Fibroblast of upper back skin (primary cell): ENCODE measurements around the gene MAP4.

Experiments used
- DNase-seq: peaks from one replicate; pipeline ENCODE4 v3.0.0-alpha.2; 2013

The MAP4 gene

GRCh38 chr3:47961815-47962606 lies 54.2 kb downstream of the MAP4 start:
- DNase-seq: peak; percentile 10

DNA sequence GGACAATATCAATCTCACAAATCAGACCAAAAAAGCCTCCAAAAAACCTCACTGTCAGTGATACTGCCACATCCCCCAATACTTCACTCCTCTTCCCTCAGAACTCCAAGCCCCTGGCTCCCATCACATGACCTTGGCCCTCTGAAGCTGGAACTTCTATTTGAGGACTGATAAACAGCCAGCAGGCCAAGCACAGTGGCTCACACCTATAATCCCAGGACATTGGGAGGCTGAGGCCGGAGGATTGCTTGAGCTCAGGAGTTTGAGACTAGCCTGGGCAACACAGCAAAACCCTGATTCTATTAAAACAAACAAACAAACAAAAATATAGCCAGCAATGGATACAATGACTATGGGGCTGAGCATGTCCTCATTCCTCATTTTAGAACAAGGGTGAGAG lies 55.2 kb downstream of the MAP4 start:
- DNase-seq: no peak

GRCh38 chr3:47956521-47956920 lies 59.7 kb downstream of the MAP4 start:
- no peak for DNase-seq

- DNase-seq: no peak
These were observed 61.6 kb downstream of the MAP4 start for GRCh38 chr3:47954567-47954966.

- DNase-seq: no peak
These were observed 65.6 kb downstream of the MAP4 start for GRCh38 chr3:47950453-47951169.

DNA sequence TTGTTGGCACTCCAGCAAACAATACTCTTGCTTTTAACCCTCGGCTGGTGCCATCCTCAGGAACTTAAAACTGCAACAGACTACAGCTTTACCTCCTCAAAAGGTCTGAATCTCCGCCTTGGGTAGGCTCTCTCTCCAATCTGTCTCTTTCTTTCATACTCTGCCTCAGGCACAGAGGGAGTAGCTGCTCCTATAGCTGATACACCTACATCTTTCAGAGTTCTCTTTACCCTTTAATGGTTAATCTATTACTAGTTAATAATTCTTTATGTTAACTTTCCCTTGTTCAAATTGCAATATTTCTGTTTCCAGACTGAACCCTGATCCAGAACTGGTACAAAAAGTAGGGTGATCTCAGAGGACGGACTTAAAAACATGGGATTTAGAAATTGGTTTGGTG lies 66.2 kb downstream of the MAP4 start:
- no peak for DNase-seq

DNA sequence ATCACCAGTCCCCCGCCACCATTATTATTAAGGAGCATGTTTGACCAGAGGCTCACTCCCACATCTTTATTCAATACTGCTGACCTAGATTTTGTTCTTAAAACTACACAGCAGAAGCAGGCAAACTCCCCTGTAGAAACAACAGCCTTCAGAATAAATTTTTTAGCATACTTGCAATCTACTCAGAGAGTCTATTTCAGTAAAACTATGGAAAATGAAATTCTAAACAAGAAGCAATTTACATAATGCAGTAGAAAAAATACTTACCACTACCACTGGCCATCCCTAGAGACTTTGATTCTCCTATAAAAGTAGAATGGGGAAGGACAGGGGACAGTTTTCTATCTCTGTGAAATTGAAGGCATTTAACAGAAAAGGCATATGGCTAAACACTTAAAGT lies 76.0 kb downstream of the MAP4 start:
- no peak for DNase-seq

DNA sequence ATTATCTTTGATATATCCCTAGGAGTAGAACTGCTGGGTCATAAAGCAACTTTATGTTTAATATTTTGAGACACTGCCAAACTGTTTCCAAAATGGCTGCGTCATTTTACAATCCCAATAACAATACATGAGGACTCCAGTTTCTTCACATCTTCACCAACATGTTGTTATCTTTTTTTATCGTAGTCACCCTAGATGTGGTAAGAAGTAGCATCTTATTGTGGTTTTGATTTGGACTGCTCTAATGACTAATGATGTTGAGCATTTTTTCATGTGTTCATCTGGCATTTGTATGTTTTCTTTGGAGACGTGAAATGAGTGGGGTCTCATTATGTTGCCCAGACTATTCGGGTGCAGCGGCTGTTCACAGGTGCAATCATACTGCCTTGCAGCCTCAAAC lies 83.8 kb downstream of the MAP4 start:
- DNase-seq: peak; percentile 16

GRCh38 chr3:47930979-47931378 lies 85.2 kb downstream of the MAP4 start:
- DNase-seq: no peak

- DNase-seq: no peak
These were observed 99.5 kb downstream of the MAP4 start for GRCh38 chr3:47916696-47917095.

DNA sequence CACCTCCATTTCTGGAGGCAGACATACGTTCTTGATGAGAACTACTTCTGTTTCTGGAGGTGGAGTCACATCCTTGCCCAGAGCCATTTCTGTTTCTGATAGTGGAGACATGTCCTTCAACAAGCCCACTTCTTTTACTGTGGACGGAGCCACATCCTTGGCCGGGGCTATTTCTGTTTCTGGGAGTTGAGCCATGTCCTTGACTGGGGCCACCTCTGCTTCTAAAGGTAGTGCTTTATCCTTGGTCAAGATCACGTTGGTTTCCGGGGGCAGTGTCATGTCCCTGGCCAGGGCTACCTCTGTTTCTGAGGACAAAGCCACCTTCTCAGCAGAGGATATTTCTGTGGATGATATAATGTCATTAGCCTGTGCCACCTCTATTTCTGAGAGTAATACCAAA lies 100.0 kb downstream of the MAP4 start:
- no peak for DNase-seq

GRCh38 chr3:47912006-47912504 lies 104.2 kb downstream of the MAP4 start:
- peak; percentile 24 for DNase-seq

DNA sequence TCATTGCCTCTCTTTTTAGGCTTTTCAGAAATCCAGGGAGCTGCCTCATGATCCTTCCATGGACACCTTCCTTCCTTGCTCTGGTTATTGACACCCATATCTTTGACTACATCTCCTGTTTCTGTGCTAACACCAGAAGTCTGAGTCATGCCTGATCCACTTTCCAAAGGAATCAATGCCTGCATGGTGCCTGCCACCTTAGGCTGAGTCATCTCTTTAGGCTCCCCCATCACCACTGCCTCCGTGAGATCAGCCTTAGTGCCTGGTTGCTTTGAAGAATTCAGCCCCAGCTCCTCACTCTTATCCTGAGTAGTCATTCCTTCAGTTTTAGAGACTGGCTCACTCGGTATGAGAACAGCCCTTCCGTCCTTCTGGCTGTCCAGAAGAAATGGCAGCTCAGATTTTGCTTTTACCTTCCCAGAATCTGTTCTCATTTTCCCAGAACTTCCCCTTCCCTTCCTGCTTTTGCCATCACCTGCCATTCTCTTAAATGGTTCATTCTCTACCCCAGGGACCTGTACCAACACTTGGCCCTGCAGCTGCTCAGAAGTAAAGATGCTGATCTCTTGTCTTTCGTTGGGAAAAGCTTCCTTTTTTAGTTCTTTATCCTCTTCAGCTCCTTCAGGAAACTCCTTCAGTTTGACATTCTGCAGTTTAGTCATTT lies 105.3 kb downstream of the MAP4 start:
- DNase-seq: peak; percentile 89

DNA sequence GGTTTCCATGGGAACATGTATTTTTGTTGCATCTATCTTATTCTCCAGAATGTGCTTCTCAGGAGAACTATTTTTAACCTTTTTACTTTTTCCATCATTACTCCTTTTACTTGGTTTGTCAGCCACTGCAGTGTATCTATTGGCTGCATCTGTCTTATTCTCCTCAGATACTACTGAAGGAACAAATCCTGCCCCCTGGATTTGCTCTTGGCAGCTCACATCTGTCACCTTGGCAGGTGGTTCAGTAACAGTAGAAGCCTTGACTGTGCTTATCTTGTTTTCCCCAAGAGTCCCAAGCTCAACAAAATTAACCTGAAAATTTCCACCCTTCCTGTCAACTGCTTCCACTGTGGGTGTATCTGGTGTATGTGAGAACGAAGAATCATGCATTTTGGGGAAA lies 106.0 kb downstream of the MAP4 start:
- DNase-seq: no peak

DNA sequence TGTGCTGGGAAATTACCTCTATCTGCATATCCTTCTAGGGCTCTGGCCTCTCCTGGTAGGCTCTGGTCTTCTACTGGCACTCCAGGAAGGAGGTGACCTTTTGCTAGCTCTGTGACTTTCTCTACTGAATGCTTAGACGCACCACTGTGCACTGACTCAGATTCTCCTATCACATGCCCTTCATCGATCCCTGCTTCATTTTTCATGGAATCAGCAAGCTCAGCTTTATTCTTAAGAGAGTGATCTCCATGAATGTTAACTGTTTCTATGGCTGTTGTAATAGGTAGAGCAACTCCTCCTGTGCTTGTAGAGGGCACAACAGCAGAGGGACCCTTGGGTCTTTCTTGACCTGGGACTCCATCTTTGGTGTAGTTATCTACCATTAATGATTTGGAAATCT lies 106.6 kb downstream of the MAP4 start:
- no peak for DNase-seq

DNA sequence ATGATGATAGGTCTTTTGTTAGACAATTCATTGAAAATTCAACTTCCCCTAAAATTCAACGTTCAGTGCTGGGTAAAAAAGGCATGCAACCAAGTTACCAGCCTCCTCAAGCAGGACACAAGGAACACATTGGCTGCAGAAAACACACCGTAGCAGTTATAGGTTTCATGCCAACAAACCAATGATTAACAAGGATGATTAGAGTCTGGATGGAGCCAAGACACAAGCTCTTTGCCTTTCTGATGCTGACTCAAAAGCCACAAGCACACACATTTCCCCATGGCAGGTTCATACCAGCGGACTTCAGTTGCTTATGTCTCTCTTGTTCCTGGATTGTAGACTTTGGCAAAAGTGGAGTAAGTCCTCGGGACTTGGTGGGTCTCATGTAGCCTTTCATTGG lies 107.5 kb downstream of the MAP4 start:
- DNase-seq: no peak

- no peak for DNase-seq
These were observed 108.4 kb downstream of the MAP4 start for GRCh38 chr3:47907784-47908183.

DNA sequence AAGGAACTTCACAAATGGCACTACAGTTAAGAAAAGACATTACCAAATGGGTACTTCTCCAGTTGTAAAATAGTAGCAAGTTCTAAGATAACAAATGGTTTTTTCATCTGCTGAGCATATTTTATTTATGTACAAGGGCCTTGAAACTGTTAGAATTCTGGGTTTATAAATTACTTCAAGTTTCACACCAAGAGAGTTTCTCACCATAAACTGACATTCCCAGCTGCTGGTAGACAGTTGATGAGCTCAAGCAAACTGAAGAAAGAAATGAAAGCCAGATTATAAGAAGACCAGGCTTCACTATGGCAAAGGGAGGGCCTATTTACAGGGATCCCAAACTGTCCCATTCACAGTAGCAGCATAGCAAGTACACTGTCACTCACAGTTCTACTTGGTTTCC lies 113.5 kb downstream of the MAP4 start:
- no peak for DNase-seq

DNA sequence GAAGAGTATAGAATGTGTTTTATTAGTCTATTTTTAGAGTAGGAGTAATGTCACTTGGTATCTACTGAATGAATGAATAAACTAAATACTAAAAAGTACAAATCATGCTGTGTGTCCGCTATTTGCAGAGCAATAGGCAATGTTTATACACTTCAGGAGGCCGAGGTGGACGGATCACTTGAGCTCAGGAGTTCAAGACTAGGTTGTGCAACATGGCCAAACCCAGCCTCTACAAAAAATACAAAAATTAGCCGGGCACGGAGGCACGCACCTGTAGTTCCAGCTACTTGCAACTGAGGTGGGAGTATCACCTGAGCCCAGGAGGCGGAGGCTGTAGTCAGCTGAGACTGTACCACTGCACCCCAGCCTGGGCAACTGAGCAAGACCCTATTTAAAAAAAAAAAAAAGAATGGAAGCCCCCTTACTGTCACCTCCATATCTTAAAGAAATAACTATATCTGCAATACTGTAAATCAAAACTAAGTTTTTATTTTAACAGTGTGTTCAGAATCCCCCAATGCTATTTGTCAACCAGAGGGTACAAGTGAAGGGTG lies 114.9 kb downstream of the MAP4 start:
- DNase-seq: no peak

GRCh38 chr3:47899495-47900108 lies 116.6 kb downstream of the MAP4 start:
- DNase-seq: no peak

DNA sequence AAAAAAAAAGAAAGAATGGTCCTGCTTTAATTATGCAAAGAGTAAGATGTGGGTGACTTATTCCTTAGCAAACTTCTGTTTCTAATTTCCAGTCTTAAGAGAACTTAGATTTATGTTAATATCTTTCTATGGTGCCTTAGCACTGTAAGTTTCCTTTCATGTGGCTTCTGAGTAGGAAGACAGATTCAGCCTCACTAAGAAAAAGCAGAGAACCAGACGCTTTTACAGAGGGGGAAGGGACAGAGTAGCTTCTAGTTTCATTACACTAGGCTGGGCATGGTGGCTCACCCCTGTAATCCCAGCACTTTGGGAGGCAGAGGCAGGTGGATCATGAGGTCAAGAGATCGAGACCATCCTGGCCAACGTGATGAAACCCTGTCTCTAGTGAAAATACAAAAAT lies 118.3 kb downstream of the MAP4 start:
- no peak for DNase-seq

- DNase-seq: no peak
These were observed 119.5 kb downstream of the MAP4 start for GRCh38 chr3:47896736-47897135.

- no peak for DNase-seq
These were observed 121.0 kb downstream of the MAP4 start for GRCh38 chr3:47895241-47895640.
